Mesendoderm (in vitro differentiated cells): ENCODE measurements around the gene SCYGR4.
"Not testable (repeated sequence)": the region's sequence is repeated elsewhere in the genome, so short reads cannot be mapped to it uniquely, and the experiment has no call there.

Experiments
- DNase-seq: peaks from one replicate; pipeline ENCODE4 v3.0.0; 2013
- H2AK5ac ChIP-seq: 2 replicates; pipeline ENCODE4 v1.6.1; 2013; ENCODE audit warnings: low read length, inconsistent platforms
- H2BK120ac ChIP-seq: 2 replicates; pipeline ENCODE4 v1.6.1; 2013; ENCODE audit warnings: low read depth, mild to moderate bottlenecking, low read length, moderate library complexity, mixed read lengths
- H2BK15ac ChIP-seq: replicated peaks from 2 replicates; pipeline ENCODE4 v1.6.1; 2013; ENCODE audit warnings: low read depth, mild to moderate bottlenecking, moderate library complexity
- H2BK5ac ChIP-seq: 2 replicates; pipeline ENCODE4 v1.6.1; 2013; ENCODE audit warnings: low read length, inconsistent platforms
- H3K18ac ChIP-seq: 2 replicates; pipeline ENCODE4 v1.6.1; 2013; ENCODE audit warnings: mild to moderate bottlenecking, low read length, mixed read lengths
- H3K23ac ChIP-seq: one replicate; pipeline ENCODE4 v1.6.1; 2013; ENCODE audit warnings: low read length
- H3K27ac ChIP-seq: 2 replicates; pipeline ENCODE4 v1.5.1; 2013; ENCODE audit warnings: low read depth, mild to moderate bottlenecking, inconsistent platforms, low read length, moderate library complexity
- H3K27me3 ChIP-seq: 2 replicates; pipeline ENCODE4 v1.6.1; 2013; ENCODE audit warnings: low read length, control low read depth, mild to moderate bottlenecking, inconsistent platforms; ENCODE audit not compliant: insufficient read depth, poor library complexity
- H3K36me3 ChIP-seq: 2 replicates; pipeline ENCODE4 v1.6.1; 2013; ENCODE audit warnings: low read length, inconsistent platforms; ENCODE audit not compliant: control insufficient read depth, insufficient read depth
- H3K4ac ChIP-seq: one replicate; pipeline ENCODE4 v1.6.1; 2013; ENCODE audit warnings: low read depth, mild to moderate bottlenecking, low read length, moderate library complexity
- H3K4me1 ChIP-seq: 2 replicates; pipeline ENCODE4 v1.6.1; 2013; ENCODE audit warnings: low read depth, low read length, inconsistent platforms; ENCODE audit not compliant: control insufficient read depth
- H3K4me2 ChIP-seq: 2 replicates; pipeline ENCODE4 v1.6.1; 2013; ENCODE audit warnings: low read length
- H3K4me3 ChIP-seq: 2 replicates; pipeline ENCODE4 v1.5.1; 2013; ENCODE audit warnings: mild to moderate bottlenecking, low read length
- H3K56ac ChIP-seq: one replicate; pipeline ENCODE4 v1.6.1; 2013; ENCODE audit warnings: low read length
- H3K79me1 ChIP-seq: 2 replicates; pipeline ENCODE4 v1.6.1; 2013; ENCODE audit warnings: low read length, inconsistent platforms
- H3K79me2 ChIP-seq: 2 replicates; pipeline ENCODE4 v1.6.1; 2013; ENCODE audit warnings: mild to moderate bottlenecking, low read length; ENCODE audit not compliant: control insufficient read depth, insufficient read depth
- H3K9ac ChIP-seq: 2 replicates; pipeline ENCODE4 v1.6.1; 2013; ENCODE audit warnings: low read length, inconsistent platforms
- H4K5ac ChIP-seq: one replicate; pipeline ENCODE4 v1.6.1; 2013; ENCODE audit warnings: low read length
- H4K8ac ChIP-seq: one replicate; pipeline ENCODE4 v1.6.1; 2013; ENCODE audit warnings: low read depth, mild to moderate bottlenecking, control low read depth, low read length, moderate library complexity
- WGBS: extraction: QIAGEN DNeasy Blood & Tissue Kit; methylation state at CpG from one replicate; pipeline ENCODE4 v1.1.7; 2013; ENCODE audit warnings: low lambda C conversion rate, missing lambda C conversion rate; ENCODE audit not compliant: insufficient coverage; ENCODE audit errors: extremely low coverage; 5-methylcytosine and 5-hydroxymethylcytosine counted together

SCYGR4 gene

GRCh38 chr2:227661025-227661649 lies 43.8 kb downstream of the SCYGR4 start:
- Histone ChIP-seq H3K18ac (no peak overlapping the region), H2BK15ac (no peak overlapping the region), H2BK120ac (no peak overlapping the region), H3K79me2 (no peaks in the 10 kb centered on the region), H3K4me2 (no peak overlapping the region), H2BK5ac (no peak overlapping the region), H3K4me1 (peaks cover 9% of the 10 kb centered on the region), H3K36me3 (no peaks in the 10 kb centered on the region), H3K79me1 (no peaks in the 10 kb centered on the region), H4K5ac (no peak overlapping the region), H3K27me3 (no peaks in the 10 kb centered on the region), H3K56ac (peak overlapping the region; percentile 60), H3K4me3 (no peak overlapping the region), H4K8ac (no peak overlapping the region), H3K4ac (no peak overlapping the region), H3K23ac (no peak overlapping the region), H2AK5ac (no peak overlapping the region), H3K9ac (no peak overlapping the region), H3K27ac (no peak overlapping the region)
- WGBS = no CpG with 5 or more reads among the region's 7 CpGs
- DNase-seq = peak; percentile 64

DNA sequence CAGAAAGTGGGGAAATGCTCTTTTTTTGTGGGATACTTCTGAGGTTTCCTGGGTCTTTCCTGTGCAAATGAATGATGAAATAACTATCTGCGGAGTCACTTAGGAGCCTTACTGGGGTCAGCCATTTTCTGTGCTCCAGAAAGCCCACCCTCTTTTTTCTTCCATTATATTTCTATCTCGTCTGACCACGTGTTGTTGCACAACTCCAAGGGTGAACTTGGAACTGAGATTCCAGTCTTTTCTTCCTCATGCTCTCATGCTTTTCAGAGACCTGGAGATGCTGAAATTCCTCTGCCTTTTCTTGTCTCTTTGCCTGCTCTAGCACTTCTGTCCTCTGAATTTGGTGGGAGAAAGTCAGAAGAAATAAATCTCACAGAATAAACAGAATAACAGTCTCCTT lies 44.5 kb downstream of the SCYGR4 start:
- H3K4me3 ChIP-seq = no peak overlapping the region

DNA sequence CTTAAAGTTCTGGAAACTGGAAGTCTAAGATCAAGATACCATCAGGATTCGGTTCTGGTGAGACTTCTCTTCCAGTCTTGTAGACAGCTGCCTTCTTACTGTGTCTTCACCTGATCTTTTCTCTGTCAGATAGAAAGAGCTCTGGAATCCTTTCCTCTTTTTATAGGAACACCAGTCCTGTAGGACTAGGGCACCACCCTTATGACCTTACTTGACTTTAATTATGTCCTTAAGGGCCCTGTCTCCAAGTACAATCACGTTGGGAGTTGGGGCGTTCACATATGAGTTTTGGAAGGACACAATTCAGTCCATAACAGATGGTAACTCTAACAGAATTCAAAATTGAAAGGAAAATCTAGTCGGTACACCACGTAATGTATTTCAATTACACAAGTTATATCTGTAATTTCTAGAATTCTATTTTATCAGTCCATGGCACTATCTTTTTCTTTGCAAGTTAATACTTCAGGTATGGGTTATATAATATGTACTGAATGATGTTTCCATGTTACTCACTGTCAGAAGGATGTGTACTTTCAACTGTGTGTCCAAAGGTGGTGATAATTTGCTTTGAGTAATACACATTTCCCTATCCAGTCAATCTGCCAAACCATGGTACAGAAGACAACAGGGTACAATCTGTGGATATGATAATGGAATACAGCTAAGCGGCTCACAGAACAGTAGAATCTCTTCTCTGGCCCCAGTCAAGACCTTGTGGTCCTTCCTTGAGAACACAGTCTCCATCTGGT lies 48.1 kb downstream of the SCYGR4 start:
- H3K4me1 ChIP-seq = peaks cover 9% of the 10 kb centered on the region
- H2BK15ac ChIP-seq = no peak overlapping the region
- no peak overlapping the region for H3K56ac ChIP-seq
- no peak overlapping the region for H3K4me2 ChIP-seq
- no peak overlapping the region for H4K5ac ChIP-seq
- no peak overlapping the region for H3K23ac ChIP-seq
- no peak overlapping the region for H3K4ac ChIP-seq
- H3K27me3 ChIP-seq = no peaks in the 10 kb centered on the region
- H2AK5ac ChIP-seq = no peak overlapping the region
- H4K8ac ChIP-seq = no peak overlapping the region
- no peak overlapping the region for H2BK120ac ChIP-seq
- no CpG with 5 or more reads among the region's 6 CpGs for WGBS
- DNase-seq = no peak
- H3K18ac ChIP-seq = no peak overlapping the region
- no peaks in the 10 kb centered on the region for H3K79me1 ChIP-seq
- no peaks in the 10 kb centered on the region for H3K79me2 ChIP-seq
- H3K4me3 ChIP-seq = no peak overlapping the region
- no peak overlapping the region for H2BK5ac ChIP-seq
- H3K9ac ChIP-seq = no peak overlapping the region
- no peak overlapping the region for H3K27ac ChIP-seq
- H3K36me3 ChIP-seq = no peaks in the 10 kb centered on the region

More for the DNA sequence above, 44.5 kb downstream of the SCYGR4 start:
- Histone ChIP-seq H2BK120ac (no peak overlapping the region), H3K79me2 (no peaks in the 10 kb centered on the region), H4K8ac (no peak overlapping the region), H4K5ac (no peak overlapping the region), H2BK5ac (no peak overlapping the region), H2BK15ac (no peak overlapping the region), H3K36me3 (no peaks in the 10 kb centered on the region), H2AK5ac (no peak overlapping the region), H3K9ac (no peak overlapping the region), H3K27ac (no peak overlapping the region), H3K4ac (no peak overlapping the region), H3K56ac (no peak overlapping the region), H3K23ac (no peak overlapping the region), H3K4me1 (peaks cover 9% of the 10 kb centered on the region), H3K79me1 (no peaks in the 10 kb centered on the region), H3K27me3 (no peaks in the 10 kb centered on the region), H3K4me2 (no peak overlapping the region), H3K18ac (no peak overlapping the region)
- no peak for DNase-seq
- no CpG with 5 or more reads among the region's 3 CpGs for WGBS

- not testable (repeated sequence) for H3K18ac ChIP-seq, H4K5ac ChIP-seq, H3K4me2 ChIP-seq, H3K36me3 ChIP-seq, H4K8ac ChIP-seq, H3K9ac ChIP-seq, H2BK15ac ChIP-seq, H2BK5ac ChIP-seq, H3K4ac ChIP-seq, H3K79me1 ChIP-seq, H3K27me3 ChIP-seq, H2AK5ac ChIP-seq, H3K27ac ChIP-seq, H3K79me2 ChIP-seq, H3K4me1 ChIP-seq, H3K4me3 ChIP-seq, H3K23ac ChIP-seq, H3K56ac ChIP-seq, DNase-seq, H2BK120ac ChIP-seq
- no CpG with 5 or more reads among the region's 13 CpGs for WGBS
Observed at GRCh38 chr2:227666631-227667170, 49.4 kb downstream of the SCYGR4 start, which contains the start of gene SCYGR5. Gene SCYGR5, plus strand, starts transcription at chr2:227666804. Its CDS starts 0 bp downstream, at chr2:227666804.
